ENCODE results near the gene BAZ2B. TPM values are rescaled to one million over a fixed set of nuclear protein-coding genes. Genes with fewer than 3 reads are reported as not detected.
A peak's percentile ranks its signal among the peaks of the same experiment; 100 is the strongest.

The BAZ2B gene
- total and polyA plus RNA-seq, 8 donors = 60.0 to 142 (median 101) TPM

GRCh38 chr2:159558479-159558878 is 57.9 kb downstream of the BAZ2B start:
- Histone ChIP-seq H3K27ac (no peak overlapping the region), H3K4me3 (no peak overlapping the region), H3K27me3 (no peaks in the 10 kb centered on the region), H3K9me3 (no peaks in the 10 kb centered on the region), H3K4me1 (peaks cover 0 to 20% of the 10 kb centered on the region in 2 donors), H3K36me3 (no peaks in the 10 kb centered on the region)
- DNase-seq (no peak), ATAC-seq (no peak)
- intact Hi-C loops (cut with DNase I) = no loop called here
- no peak for TF ChIP-seq CTCF (IDR thresholded peaks at IDR 0.05)

DNA sequence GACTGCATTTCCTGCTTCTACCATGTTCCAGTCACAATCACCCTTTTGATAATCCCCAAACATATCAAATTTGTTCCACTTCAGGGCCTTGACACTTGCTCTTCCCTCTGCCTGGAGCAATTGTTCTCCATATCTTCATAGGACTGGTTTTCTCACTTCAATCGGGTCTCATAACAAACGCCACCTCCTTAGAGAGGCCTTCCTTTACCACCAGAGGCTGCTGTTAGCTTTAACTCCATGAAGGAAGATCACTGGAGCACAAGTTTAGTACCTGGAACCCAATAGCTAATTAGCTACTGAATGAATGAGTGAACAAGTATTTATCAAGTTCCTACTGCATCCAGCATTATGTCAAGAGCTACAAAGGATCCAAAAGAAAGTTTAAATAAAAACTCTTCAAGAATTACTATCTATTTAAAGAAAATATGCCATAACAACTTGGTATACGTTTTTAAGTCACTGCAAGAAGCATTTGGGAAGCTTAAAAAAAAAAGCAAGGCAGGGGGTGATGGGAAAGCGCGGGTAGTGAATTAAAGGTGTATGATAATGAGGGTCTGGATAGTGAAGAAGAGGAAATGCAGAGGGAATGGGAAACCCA is 58.8 kb downstream of the BAZ2B start:
- DNase-seq = peak in 1 of 4 donors; percentile 14
- peak; percentile 74 for ATAC-seq
- Histone ChIP-seq H3K9me3 (no peaks in the 10 kb centered on the region), H3K4me3 (no peak overlapping the region), H3K4me1 (peaks cover 0 to 20% of the 10 kb centered on the region in 2 donors), H3K27me3 (no peaks in the 10 kb centered on the region), H3K36me3 (no peaks in the 10 kb centered on the region), H3K27ac (peak overlapping the region in 1 of 2 donors; percentile 35)
- peak in 1 of 2 donors; percentile 12 for TF ChIP-seq CTCF (IDR thresholded peaks at IDR 0.05)
- intact Hi-C loops (cut with DNase I) = no loop called here

DNA sequence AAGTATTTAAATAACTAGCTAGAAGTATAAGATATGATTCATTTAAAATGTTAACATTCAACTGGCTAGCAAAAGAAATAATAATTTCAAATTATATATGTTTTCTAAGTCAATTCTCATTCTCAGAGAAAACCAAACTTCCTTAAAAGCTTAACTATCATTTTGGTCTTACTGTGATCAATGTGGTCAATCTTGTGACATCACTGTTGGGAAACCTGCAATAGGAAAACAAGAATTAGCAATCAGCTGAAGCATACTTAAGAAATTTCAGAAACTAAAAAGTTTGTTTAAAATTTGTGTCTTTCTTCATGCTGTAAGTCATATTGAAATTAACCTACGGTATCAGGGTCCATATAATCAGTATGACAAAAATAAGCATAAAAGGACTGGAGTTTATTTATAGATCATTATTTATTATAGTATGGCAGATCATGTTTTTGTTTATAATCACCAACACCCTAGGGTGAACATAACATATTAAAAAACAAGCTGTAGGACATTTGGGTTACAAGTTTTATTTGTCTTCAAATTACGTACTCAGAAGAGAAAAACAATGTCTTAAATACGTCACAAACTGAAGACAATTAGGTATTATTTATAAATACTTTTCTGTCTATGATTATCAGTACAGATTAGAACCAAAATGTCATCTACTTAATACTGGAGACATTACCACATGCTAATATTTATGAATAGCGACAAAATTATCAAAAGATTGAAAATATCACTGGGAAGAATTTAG is 60.5 kb downstream of the BAZ2B start:
- Histone ChIP-seq H3K27ac (peak overlapping the region in 1 of 2 donors; percentile 49), H3K4me3 (no peak overlapping the region), H3K9me3 (no peaks in the 10 kb centered on the region), H3K27me3 (no peaks in the 10 kb centered on the region), H3K36me3 (no peaks in the 10 kb centered on the region), H3K4me1 (peaks cover 0 to 13% of the 10 kb centered on the region in 2 donors)
- no peak for TF ChIP-seq CTCF (IDR thresholded peaks at IDR 0.05)
- intact Hi-C loops (cut with DNase I) = no loop called here
- no peak for ATAC-seq
- no peak for DNase-seq

DNA sequence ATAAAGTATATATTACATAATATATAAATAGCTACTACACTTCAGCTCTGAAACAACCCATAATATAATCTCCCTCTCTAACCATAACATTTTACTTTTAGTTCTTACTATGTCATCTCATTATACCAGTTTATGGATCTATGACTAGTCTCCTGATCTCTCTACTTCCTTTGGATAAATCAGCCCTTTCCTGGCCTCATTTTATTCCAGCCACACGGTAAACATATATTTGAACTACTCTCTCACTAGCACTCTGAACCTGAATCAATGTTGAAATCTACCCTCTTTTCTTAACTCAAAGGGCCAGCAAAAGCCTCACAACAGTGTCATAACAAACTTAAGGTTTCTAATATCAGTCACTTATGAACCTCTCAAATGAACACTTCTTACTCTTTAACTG is 62.6 kb downstream of the BAZ2B start:
- H3K36me3 ChIP-seq = no peaks in the 10 kb centered on the region
- intact Hi-C loops (cut with DNase I) = no loop called here
- no peak for ATAC-seq
- TF ChIP-seq CTCF (IDR thresholded peaks at IDR 0.05) = no peak
- no peaks in the 10 kb centered on the region for H3K9me3 ChIP-seq
- no peaks in the 10 kb centered on the region for H3K27me3 ChIP-seq
- H3K4me1 ChIP-seq = peaks cover 0 to 19% of the 10 kb centered on the region in 2 donors
- no peak overlapping the region for H3K4me3 ChIP-seq
- DNase-seq = no peak
- H3K27ac ChIP-seq = no peak overlapping the region

GRCh38 chr2:159551806-159552205 is 64.5 kb downstream of the BAZ2B start:
- DNase-seq (no peak), ATAC-seq (no peak)
- Histone ChIP-seq H3K9me3 (no peaks in the 10 kb centered on the region), H3K27me3 (no peaks in the 10 kb centered on the region), H3K36me3 (no peaks in the 10 kb centered on the region), H3K4me1 (peaks cover 0 to 15% of the 10 kb centered on the region in 2 donors), H3K27ac (no peak overlapping the region), H3K4me3 (no peak overlapping the region)
- intact Hi-C loops (cut with DNase I) = no loop called here
- TF ChIP-seq CTCF (IDR thresholded peaks at IDR 0.05) = no peak

Data from left lung (tissue), 10 donors.